NOMO-1 treated with dmso at 0.1 percent for 144 hours (cell line): Measurements from ENCODE around the gene INSIG1.

ENCODE experiments used
- DNase-seq: peaks from one replicate; lab custom pipeline; 2025; ENCODE audit not compliant: unreplicated experiment; lab: John Stamatoyannopoulos, UW

The INSIG1 gene

GRCh38 chr7:155265961-155266360 lies 31.7 kb upstream of the INSIG1 start:
- no peak for DNase-seq

- DNase-seq = no peak
Measured at GRCh38 chr7:155266440-155266839, 31.2 kb upstream of the INSIG1 start.

GRCh38 chr7:155267023-155267422 lies 30.7 kb upstream of the INSIG1 start:
- no peak for DNase-seq

GRCh38 chr7:155267436-155267835 lies 30.2 kb upstream of the INSIG1 start:
- no peak for DNase-seq

- no peak for DNase-seq
Measured at GRCh38 chr7:155268211-155268610, 29.5 kb upstream of the INSIG1 start.

GRCh38 chr7:155268921-155269650 lies 28.6 kb upstream of the INSIG1 start:
- no peak for DNase-seq

- DNase-seq = no peak
Measured at GRCh38 chr7:155269766-155270585, 27.7 kb upstream of the INSIG1 start.

GRCh38 chr7:155270861-155271260 lies 26.8 kb upstream of the INSIG1 start:
- DNase-seq = no peak

GRCh38 chr7:155274633-155275355 lies 22.9 kb upstream of the INSIG1 start:
- no peak for DNase-seq

- DNase-seq = no peak
Measured at GRCh38 chr7:155276042-155276799, 21.5 kb upstream of the INSIG1 start.

GRCh38 chr7:155276800-155277375 lies 20.8 kb upstream of the INSIG1 start:
- DNase-seq = no peak

GRCh38 chr7:155277385-155277994 lies 20.2 kb upstream of the INSIG1 start:
- no peak for DNase-seq

GRCh38 chr7:155278921-155279320 lies 18.8 kb upstream of the INSIG1 start:
- DNase-seq = no peak

GRCh38 chr7:155279787-155280445 lies 17.8 kb upstream of the INSIG1 start:
- no peak for DNase-seq

- DNase-seq = no peak
Measured at GRCh38 chr7:155280446-155281397, 17.0 kb upstream of the INSIG1 start.

GRCh38 chr7:155281398-155281969 lies 16.2 kb upstream of the INSIG1 start:
- DNase-seq = no peak

GRCh38 chr7:155282671-155283070 lies 15.0 kb upstream of the INSIG1 start:
- DNase-seq = no peak

- no peak for DNase-seq
Measured at GRCh38 chr7:155283565-155284194, 14.0 kb upstream of the INSIG1 start.
